ENCODE measurements around the gene S100A6. TPM values are rescaled to one million over a fixed set of nuclear protein-coding genes. Genes with fewer than 3 reads are reported as not detected.

The S100A6 gene
- total RNA-seq, 1 experiment from 2014 or later, result 1,633 TPM

DNA sequence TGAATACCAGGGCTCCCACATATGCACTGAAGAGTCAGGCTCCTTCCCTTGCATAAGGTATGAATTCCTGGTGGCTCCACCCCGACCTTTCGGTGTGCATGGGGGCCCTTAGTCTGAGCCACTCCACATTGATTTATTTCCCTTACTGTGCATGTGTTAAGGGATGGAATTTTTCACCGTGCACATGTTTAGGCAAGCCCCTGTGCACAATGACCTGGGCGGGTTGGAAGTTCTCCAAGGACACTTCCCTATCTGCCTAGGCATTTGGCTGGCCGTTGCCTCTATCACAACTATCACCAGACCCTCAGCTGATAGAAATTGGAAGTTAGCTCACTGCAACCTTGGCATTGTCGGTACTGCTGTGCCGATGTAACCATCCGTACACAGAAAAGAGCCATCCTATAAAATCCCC lies 9.7 kb downstream of the S100A6 start (continued):
- TF ChIP-seq TCF7L2 (IDR thresholded peaks at IDR 0.05; ENCODE audit: borderline replicate concordance, extremely low read depth, insufficient read depth, insufficient read length) (no peak), ZFX (IDR thresholded peaks at IDR 0.05) (no peak), JUND (IDR thresholded peaks at IDR 0.05) (no peak), ZNF274 (IDR thresholded peaks at IDR 0.05; ENCODE audit: low read depth, low read length) (no peak)
- TF ChIP-seq, protein P1, sequence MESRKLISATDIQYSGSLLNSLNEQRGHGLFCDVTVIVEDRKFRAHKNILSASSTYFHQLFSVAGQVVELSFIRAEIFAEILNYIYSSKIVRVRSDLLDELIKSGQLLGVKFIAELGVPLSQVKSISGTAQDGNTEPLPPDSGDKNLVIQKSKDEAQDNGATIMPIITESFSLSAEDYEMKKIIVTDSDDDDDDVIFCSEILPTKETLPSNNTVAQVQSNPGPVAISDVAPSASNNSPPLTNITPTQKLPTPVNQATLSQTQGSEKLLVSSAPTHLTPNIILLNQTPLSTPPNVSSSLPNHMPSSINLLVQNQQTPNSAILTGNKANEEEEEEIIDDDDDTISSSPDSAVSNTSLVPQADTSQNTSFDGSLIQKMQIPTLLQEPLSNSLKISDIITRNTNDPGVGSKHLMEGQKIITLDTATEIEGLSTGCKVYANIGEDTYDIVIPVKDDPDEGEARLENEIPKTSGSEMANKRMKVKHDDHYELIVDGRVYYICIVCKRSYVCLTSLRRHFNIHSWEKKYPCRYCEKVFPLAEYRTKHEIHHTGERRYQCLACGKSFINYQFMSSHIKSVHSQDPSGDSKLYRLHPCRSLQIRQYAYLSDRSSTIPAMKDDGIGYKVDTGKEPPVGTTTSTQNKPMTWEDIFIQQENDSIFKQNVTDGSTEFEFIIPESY (IDR thresholded peaks at IDR 0.05; ENCODE audit: extremely low read depth, insufficient replicate concordance, low read length), result no peak

DNA sequence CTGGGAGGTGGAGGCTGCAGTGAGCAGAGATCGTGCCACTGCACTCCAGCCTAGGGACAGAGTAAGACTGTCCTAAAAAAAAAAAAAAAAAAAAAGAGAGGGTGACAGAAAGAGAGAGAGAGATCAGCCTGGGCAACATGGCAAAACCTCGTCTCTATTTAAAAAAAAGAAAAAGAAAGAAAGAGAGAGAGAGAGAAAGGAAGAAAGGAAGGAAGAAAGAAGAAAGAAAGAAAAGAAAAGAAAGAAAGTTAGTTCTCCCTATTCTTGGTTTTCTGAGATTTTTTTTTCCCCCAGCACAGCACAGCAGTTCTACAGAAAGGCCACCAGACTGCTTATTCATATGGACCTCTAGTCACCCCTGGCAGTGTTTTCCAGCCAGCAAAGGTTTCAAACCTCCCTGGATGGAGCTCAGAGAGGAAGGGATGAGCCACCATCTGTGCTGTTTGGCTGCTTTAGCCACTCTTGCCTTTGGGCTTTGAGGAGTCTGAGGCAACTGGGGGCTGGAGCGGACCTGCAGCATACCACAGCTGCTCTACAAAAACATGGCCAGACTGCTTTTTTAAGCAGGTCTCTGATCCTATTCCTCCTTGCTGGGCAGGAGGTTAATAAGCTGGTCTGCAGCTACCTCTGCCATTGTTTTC lies 10.6 kb downstream of the S100A6 start:
- ATAC-seq, result no peak
- Histone ChIP-seq H3K27me3 (ENCODE audit: insufficient read depth, low read length) (no peaks in the 10 kb centered on the region), H4K20me1 (ENCODE audit: insufficient read depth) (no peaks in the 10 kb centered on the region), H3K4me1 (ENCODE audit: control insufficient read depth in 1 of 2, insufficient read depth in 2 of 2, low read length in 2 of 2) (peaks cover 30 to 38% of the 10 kb centered on the region in 2 experiments), H3K36me3 (ENCODE audit: control insufficient read depth in 1 of 2, insufficient read depth in 2 of 2, low read length in 2 of 2) (no peaks in the 10 kb centered on the region), H3K9ac (ENCODE audit: low read length) (no peak overlapping the region), H3K9me2 (ENCODE audit: insufficient read depth) (no peaks in the 10 kb centered on the region), H3K9me3 (ENCODE audit: control insufficient read depth in 1 of 2, insufficient read depth in 1 of 2, low read depth in 1 of 2, low read length in 2 of 2) (no peaks in the 10 kb centered on the region), H2AFZ (ENCODE audit: low read depth, low read length, poor library complexity, severe bottlenecking) (no peak overlapping the region), H3K27ac (ENCODE audit: low read depth, low read length) (peak overlapping the region; percentile 38; the same call in 1 of the 2 replicates), H3K79me2 (ENCODE audit: insufficient read depth, low read length) (no peaks in the 10 kb centered on the region), H3K4me2 (ENCODE audit: low read length) (peak overlapping the region; percentile 33; the same call in 1 of the 2 replicates), H3K4me3 (replicated peaks in 1 of 2; ENCODE audit: low read depth in 1 of 2, low read length in 2 of 2) (no peak overlapping the region)
- TF ChIP-seq, protein P2, sequence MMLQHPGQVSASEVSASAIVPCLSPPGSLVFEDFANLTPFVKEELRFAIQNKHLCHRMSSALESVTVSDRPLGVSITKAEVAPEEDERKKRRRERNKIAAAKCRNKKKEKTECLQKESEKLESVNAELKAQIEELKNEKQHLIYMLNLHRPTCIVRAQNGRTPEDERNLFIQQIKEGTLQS (IDR thresholded peaks at IDR 0.05), result no peak
- TF ChIP-seq CBX3 (IDR thresholded peaks at IDR 0.05; ENCODE audit: low read depth) (no peak), TCF7L2 (IDR thresholded peaks at IDR 0.05; ENCODE audit: borderline replicate concordance, extremely low read depth, insufficient read depth, insufficient read length) (no peak), SIN3A (IDR thresholded peaks at IDR 0.05; ENCODE audit: low read depth) (no peak), ZFX (IDR thresholded peaks at IDR 0.05) (no peak), EZH2 (IDR thresholded peaks at IDR 0.05) (no peak), ELF1 (IDR thresholded peaks at IDR 0.05; ENCODE audit: borderline replicate concordance, low read depth) (no peak), YY1 (IDR thresholded peaks at IDR 0.05; ENCODE audit: extremely low read depth, insufficient replicate concordance, low read depth, low read length) (no peak), RAD21 (IDR thresholded peaks at IDR 0.05; ENCODE audit: low read depth) (no peak), CEBPB (IDR thresholded peaks at IDR 0.05; ENCODE audit: low read depth) (no peak), SP1 (IDR thresholded peaks at IDR 0.05; ENCODE audit: low read depth) (no peak), FOSL1 (IDR thresholded peaks at IDR 0.05; ENCODE audit: low read depth) (no peak), EZH2phosphoT487 (IDR thresholded peaks at IDR 0.05; ENCODE audit: borderline replicate concordance) (no peak)
- TF ChIP-seq, protein P3, sequence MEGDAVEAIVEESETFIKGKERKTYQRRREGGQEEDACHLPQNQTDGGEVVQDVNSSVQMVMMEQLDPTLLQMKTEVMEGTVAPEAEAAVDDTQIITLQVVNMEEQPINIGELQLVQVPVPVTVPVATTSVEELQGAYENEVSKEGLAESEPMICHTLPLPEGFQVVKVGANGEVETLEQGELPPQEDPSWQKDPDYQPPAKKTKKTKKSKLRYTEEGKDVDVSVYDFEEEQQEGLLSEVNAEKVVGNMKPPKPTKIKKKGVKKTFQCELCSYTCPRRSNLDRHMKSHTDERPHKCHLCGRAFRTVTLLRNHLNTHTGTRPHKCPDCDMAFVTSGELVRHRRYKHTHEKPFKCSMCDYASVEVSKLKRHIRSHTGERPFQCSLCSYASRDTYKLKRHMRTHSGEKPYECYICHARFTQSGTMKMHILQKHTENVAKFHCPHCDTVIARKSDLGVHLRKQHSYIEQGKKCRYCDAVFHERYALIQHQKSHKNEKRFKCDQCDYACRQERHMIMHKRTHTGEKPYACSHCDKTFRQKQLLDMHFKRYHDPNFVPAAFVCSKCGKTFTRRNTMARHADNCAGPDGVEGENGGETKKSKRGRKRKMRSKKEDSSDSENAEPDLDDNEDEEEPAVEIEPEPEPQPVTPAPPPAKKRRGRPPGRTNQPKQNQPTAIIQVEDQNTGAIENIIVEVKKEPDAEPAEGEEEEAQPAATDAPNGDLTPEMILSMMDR (IDR thresholded peaks at IDR 0.05 in 2 of 3, conservative IDR thresholded peaks at IDR 0.05 in 1 of 3; ENCODE audit: borderline replicate concordance in 1 of 3, insufficient read depth in 1 of 3, low read depth in 2 of 3, low read length in 2 of 3), result no peak
- BruUV-seq (replicated peaks), result no TSS peak
- POLR2A ChIA-PET, result interaction anchor here (0.9 to 2.8 kb wide), 5 partner anchors 9 to 41 kb away, joined by 4 to 10 read pairs (median 5); partner anchors contain the start of gene S100A6
- intact Hi-C loops (cut with micrococcal nuclease), result no loop called here
- CTCF ChIA-PET, result interaction anchor here (0.7 to 1.7 kb wide), 6 partner anchors 8 to 47 kb away, joined by 3 to 7 read pairs (median 4); no protein-coding TSS in a partner anchor
- RAD21 ChIA-PET (ENCODE audit: low non-redundant PET in 1 of 2, low total read pairs in 2 of 2, uncharacterized antibody in 2 of 2, unreplicated experiment in 2 of 2), result interaction anchor here in 1 of 2 experiments (0.6 kb wide), 1 partner anchor 148 kb away, joined by 5 read pairs; no protein-coding TSS in a partner anchor
- DNase-seq (ENCODE audit: low read depth, low spot score), result no peak

Data from HCT116 (cell line).